DMS114 treated with DMSO at 0.1 percent for 48 hours (cell line): Measurements from ENCODE around the gene IL24.
"Not testable (repeated sequence)": the region's sequence is repeated elsewhere in the genome, so short reads cannot be mapped to it uniquely, and the experiment has no call there.

Experiments
- DNase-seq: peaks from one replicate; lab custom pipeline; 2025; ENCODE audit not compliant: unreplicated experiment; lab: John Stamatoyannopoulos, UW

Gene IL24

GRCh38 chr1:206923961-206924557 lies 26.8 kb downstream of the IL24 start:
- not testable (repeated sequence) for DNase-seq

- no peak for DNase-seq
Measured at GRCh38 chr1:206924592-206925105, 27.4 kb downstream of the IL24 start.

- no peak for DNase-seq
Measured at GRCh38 chr1:206925106-206925736, 28.0 kb downstream of the IL24 start.

GRCh38 chr1:206926286-206926685 lies 29.0 kb downstream of the IL24 start:
- DNase-seq: no peak

- DNase-seq: no peak
Measured at GRCh38 chr1:206929524-206929923, 32.3 kb downstream of the IL24 start.

- DNase-seq: no peak
Measured at GRCh38 chr1:206930210-206930798, 33.1 kb downstream of the IL24 start.

- no peak for DNase-seq
Measured at GRCh38 chr1:206931709-206932108, 34.5 kb downstream of the IL24 start.

GRCh38 chr1:206932177-206932576 lies 34.9 kb downstream of the IL24 start:
- DNase-seq: no peak

- no peak for DNase-seq
Measured at GRCh38 chr1:206933333-206933945, 36.2 kb downstream of the IL24 start.

- DNase-seq: no peak
Measured at GRCh38 chr1:206935491-206936067, 38.3 kb downstream of the IL24 start.

- no peak for DNase-seq
Measured at GRCh38 chr1:206937425-206937824, 40.2 kb downstream of the IL24 start.

GRCh38 chr1:206939131-206939530 lies 41.9 kb downstream of the IL24 start:
- no peak for DNase-seq

- no peak for DNase-seq
Measured at GRCh38 chr1:206939841-206940587, 42.8 kb downstream of the IL24 start.

- DNase-seq: no peak
Measured at GRCh38 chr1:206940588-206940936, 43.3 kb downstream of the IL24 start.

- DNase-seq: no peak
Measured at GRCh38 chr1:206941766-206942418, 44.6 kb downstream of the IL24 start.

- no peak for DNase-seq
Measured at GRCh38 chr1:206944703-206945102, 47.5 kb downstream of the IL24 start.

GRCh38 chr1:206945779-206946178 lies 48.5 kb downstream of the IL24 start:
- DNase-seq: no peak

GRCh38 chr1:206946261-206946660 lies 49.0 kb downstream of the IL24 start, which contains the start of gene PIGR:
TSS of gene PIGR (minus strand) at chr1:206946466. CDS start at chr1:206940531, 5,935 bp downstream.
- no peak for DNase-seq

- DNase-seq: no peak
Measured at GRCh38 chr1:206947255-206947654, 50.0 kb downstream of the IL24 start.

GRCh38 chr1:206949208-206949607 lies 52.0 kb downstream of the IL24 start:
- no peak for DNase-seq
